ENCODE results near the gene HBB. TPM values are rescaled to one million over a fixed set of nuclear protein-coding genes. Genes with fewer than 3 reads are reported as not detected.

The HBB gene
- total and polyA plus RNA-seq, 8 donors, result 2.9 to 1,619 (median 14.1) TPM

- Histone ChIP-seq H3K27ac (no peak overlapping the region), H3K27me3 (no peaks in the 10 kb centered on the region), H3K9me3 (no peaks in the 10 kb centered on the region), H3K36me3 (no peaks in the 10 kb centered on the region), H3K4me1 (no peaks in the 10 kb centered on the region), H3K4me3 (no peak overlapping the region)
- TF ChIP-seq EP300 (IDR thresholded peaks at IDR 0.05) (no peak), POLR2AphosphoS5 (IDR thresholded peaks at IDR 0.05) (peak in 1 of 3 donors; percentile 25)
- DNase-seq, result peak in 1 of 2 donors; percentile 67
- WGBS, 5 donors, result 44 to 55% (median 54%) methylated on average over 7 of the region's 7 CpGs
- intact Hi-C loops (cut with DNase I; ENCODE audit: low total_unique reads), result no loop called here
Measured at GRCh38 chr11:5242933-5243815, 16.3 kb upstream of the HBB start.

- no peaks in the 10 kb centered on the region for H3K4me1 ChIP-seq
- 54 to 69% (median 61%) methylated on average over 2 of the region's 2 CpGs for WGBS, 5 donors
- H3K9me3 ChIP-seq, result no peaks in the 10 kb centered on the region
- no peaks in the 10 kb centered on the region for H3K27me3 ChIP-seq
- intact Hi-C loops (cut with DNase I; ENCODE audit: low total_unique reads), result no loop called here
- H3K27ac ChIP-seq, result no peak overlapping the region
- no peaks in the 10 kb centered on the region for H3K36me3 ChIP-seq
- H3K4me3 ChIP-seq, result no peak overlapping the region
- TF ChIP-seq POLR2A (IDR thresholded peaks at IDR 0.05), result no peak
- no peak for TF ChIP-seq CTCF (IDR thresholded peaks at IDR 0.05)
- no peak for TF ChIP-seq EP300 (IDR thresholded peaks at IDR 0.05)
- no peak for TF ChIP-seq POLR2AphosphoS5 (IDR thresholded peaks at IDR 0.05)
- no peak for DNase-seq
Measured at GRCh38 chr11:5242208-5242607, 15.3 kb upstream of the HBB start.

- DNase-seq, result no peak
- Histone ChIP-seq H3K9me3 (no peaks in the 10 kb centered on the region), H3K4me3 (no peak overlapping the region), H3K36me3 (no peaks in the 10 kb centered on the region), H3K4me1 (no peaks in the 10 kb centered on the region), H3K27ac (no peak overlapping the region), H3K27me3 (no peaks in the 10 kb centered on the region)
- TF ChIP-seq CTCF (IDR thresholded peaks at IDR 0.05), result no peak
- 65 to 80% (median 71%) methylated on average over 3 of the region's 3 CpGs for WGBS, 5 donors
- intact Hi-C loops (cut with DNase I; ENCODE audit: low total_unique reads), result no loop called here
Measured at GRCh38 chr11:5241458-5241857, 14.6 kb upstream of the HBB start.

GRCh38 chr11:5240458-5240857 is 13.6 kb upstream of the HBB start:
- Histone ChIP-seq H3K4me1 (no peaks in the 10 kb centered on the region), H3K36me3 (no peaks in the 10 kb centered on the region), H3K27ac (no peak overlapping the region), H3K4me3 (no peak overlapping the region), H3K27me3 (no peaks in the 10 kb centered on the region), H3K9me3 (no peaks in the 10 kb centered on the region)
- no peak for DNase-seq
- WGBS, 5 donors, result 49 to 70% (median 60%) methylated on average over 2 of the region's 2 CpGs
- TF ChIP-seq POLR2AphosphoS5 (IDR thresholded peaks at IDR 0.05), result no peak
- TF ChIP-seq EP300 (IDR thresholded peaks at IDR 0.05), result no peak
- TF ChIP-seq POLR2A (IDR thresholded peaks at IDR 0.05), result no peak
- no peak for TF ChIP-seq CTCF (IDR thresholded peaks at IDR 0.05)
- intact Hi-C loops (cut with DNase I; ENCODE audit: low total_unique reads), result no loop called here

GRCh38 chr11:5240056-5240455 is 13.2 kb upstream of the HBB start:
- intact Hi-C loops (cut with DNase I; ENCODE audit: low total_unique reads), result no loop called here
- TF ChIP-seq CTCF (IDR thresholded peaks at IDR 0.05) (no peak), EP300 (IDR thresholded peaks at IDR 0.05) (no peak), POLR2AphosphoS5 (IDR thresholded peaks at IDR 0.05) (no peak), POLR2A (IDR thresholded peaks at IDR 0.05) (no peak)
- H3K36me3 ChIP-seq, result no peaks in the 10 kb centered on the region
- no peak for DNase-seq
- H3K4me1 ChIP-seq, result no peaks in the 10 kb centered on the region
- no peaks in the 10 kb centered on the region for H3K9me3 ChIP-seq
- no peak overlapping the region for H3K4me3 ChIP-seq
- no peaks in the 10 kb centered on the region for H3K27me3 ChIP-seq
- H3K27ac ChIP-seq, result no peak overlapping the region
- WGBS, 5 donors, result 78 to 92% (median 83%) methylated on average over 1 of the region's 1 CpG

All from stomach (tissue), 9 donors.